ENCODE data around the gene NAA25. TPM values are rescaled to one million over a fixed set of nuclear protein-coding genes. Genes with fewer than 3 reads are reported as not detected.
"Not testable (repeated sequence)": the region's sequence is repeated elsewhere in the genome, so short reads cannot be mapped to it uniquely, and the experiment has no call there.

The NAA25 gene
- total RNA-seq, 4 donors from 2014 or later, result 22.4 to 37.1 (median 24.7) TPM

DNA sequence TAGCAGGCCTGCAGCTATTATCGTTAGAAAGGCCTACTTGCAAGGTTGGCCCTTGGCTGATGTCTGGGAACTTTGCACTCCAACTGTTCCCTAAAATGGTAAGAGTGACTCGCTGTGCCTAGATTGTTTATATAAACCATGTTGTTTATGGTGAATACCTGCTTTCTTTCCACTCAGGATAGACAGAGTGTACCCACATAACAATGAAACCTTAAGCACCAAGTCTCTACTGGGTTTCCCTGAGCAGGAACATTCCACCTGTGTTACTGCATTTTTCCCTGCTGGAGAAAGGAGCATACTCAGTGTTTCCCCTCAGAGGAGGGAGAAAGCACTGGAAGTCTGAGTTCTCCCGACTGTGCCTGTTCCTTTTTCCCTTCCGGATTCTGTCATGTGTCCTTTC, 62.6 kb downstream of the NAA25 start:
- intact Hi-C loops (cut with DNase I), result no loop called here
- WGBS, 2 donors, result 68 to 69% methylated on average over 4 of the region's 4 CpGs
- Histone ChIP-seq H3K9me3 (no peaks in the 10 kb centered on the region), H3K27me3 (no peaks in the 10 kb centered on the region), H3K27ac (peak overlapping the region; percentile 53 to 61 (median 60)), H3K4me1 (peaks cover 0 to 8% of the 10 kb centered on the region in 2 donors), H3K4me3 (replicated peaks in 1 of 3) (no peak overlapping the region), H3K36me3 (peaks cover 45 to 46% of the 10 kb centered on the region in 2 donors)
- peak in 1 of 2 donors; percentile 44 for TF ChIP-seq POLR2A (IDR thresholded peaks at IDR 0.05)
- no peak for TF ChIP-seq CTCF (IDR thresholded peaks at IDR 0.05)
- peak; percentile 22 to 23 for DNase-seq

GRCh38 chr12:112036614-112037013, 72.0 kb downstream of the NAA25 start:
- H3K36me3 ChIP-seq, result peaks cover 45 to 56% of the 10 kb centered on the region in 2 donors
- intact Hi-C loops (cut with DNase I), result not testable (repeated sequence)

GRCh38 chr12:112035219-112035785, 73.3 kb downstream of the NAA25 start:
- Histone ChIP-seq H3K4me3 (replicated peaks in 1 of 3) (no peak overlapping the region), H3K4me1 (no peaks in the 10 kb centered on the region), H3K27me3 (no peaks in the 10 kb centered on the region), H3K27ac (no peak overlapping the region), H3K36me3 (peaks cover 44 to 48% of the 10 kb centered on the region in 2 donors), H3K9me3 (no peaks in the 10 kb centered on the region)
- 83 to 88% methylated on average over 4 of the region's 4 CpGs for WGBS, 2 donors
- DNase-seq, result no peak
- TF ChIP-seq CTCF (IDR thresholded peaks at IDR 0.05), result no peak
- TF ChIP-seq POLR2A (IDR thresholded peaks at IDR 0.05), result no peak
- intact Hi-C loops (cut with DNase I), result no loop called here

More at GRCh38 chr12:112036614-112037013, 72.0 kb downstream of the NAA25 start:
- H3K4me1 ChIP-seq; H3K4me3 ChIP-seq (replicated peaks in 1 of 3); H3K27ac ChIP-seq; DNase-seq; H3K9me3 ChIP-seq; H3K27me3 ChIP-seq: not testable (repeated sequence)
- WGBS, 2 donors, result 94 to 99% methylated on average over 12 of the region's 12 CpGs

- WGBS, 2 donors, result 91 to 95% methylated on average over 5 of the region's 5 CpGs
- H3K9me3 ChIP-seq, result no peaks in the 10 kb centered on the region
- H3K4me3 ChIP-seq (replicated peaks in 1 of 3), result no peak overlapping the region
- no peak for TF ChIP-seq POLR2A (IDR thresholded peaks at IDR 0.05)
- TF ChIP-seq CTCF (IDR thresholded peaks at IDR 0.05), result no peak
- intact Hi-C loops (cut with DNase I), result no loop called here
- peaks cover 23 to 32% of the 10 kb centered on the region in 2 donors for H3K36me3 ChIP-seq
- DNase-seq, result no peak
- no peaks in the 10 kb centered on the region for H3K27me3 ChIP-seq
- H3K27ac ChIP-seq, result no peak overlapping the region
- H3K4me1 ChIP-seq, result no peaks in the 10 kb centered on the region
Measured at GRCh38 chr12:112032292-112032691, 76.3 kb downstream of the NAA25 start.

- TF ChIP-seq CTCF (IDR thresholded peaks at IDR 0.05) (no peak), POLR2A (IDR thresholded peaks at IDR 0.05) (no peak)
- Histone ChIP-seq H3K36me3 (peaks cover 23 to 30% of the 10 kb centered on the region in 2 donors), H3K4me3 (replicated peaks in 1 of 3) (no peak overlapping the region), H3K4me1 (no peaks in the 10 kb centered on the region), H3K9me3 (no peaks in the 10 kb centered on the region), H3K27me3 (no peaks in the 10 kb centered on the region), H3K27ac (no peak overlapping the region)
- intact Hi-C loops (cut with DNase I), result no loop called here
- no peak for DNase-seq
- whole genome bisulfite sequencing, 2 donors, result 92% methylated on average over 2 of the region's 2 CpGs
Measured at GRCh38 chr12:112031472-112031871, 77.1 kb downstream of the NAA25 start.
